ENCODE results near the gene KAT8.
"Not testable (repeated sequence)": the region's sequence is repeated elsewhere in the genome, so short reads cannot be mapped to it uniquely, and the experiment has no call there.

Gene KAT8

DNA sequence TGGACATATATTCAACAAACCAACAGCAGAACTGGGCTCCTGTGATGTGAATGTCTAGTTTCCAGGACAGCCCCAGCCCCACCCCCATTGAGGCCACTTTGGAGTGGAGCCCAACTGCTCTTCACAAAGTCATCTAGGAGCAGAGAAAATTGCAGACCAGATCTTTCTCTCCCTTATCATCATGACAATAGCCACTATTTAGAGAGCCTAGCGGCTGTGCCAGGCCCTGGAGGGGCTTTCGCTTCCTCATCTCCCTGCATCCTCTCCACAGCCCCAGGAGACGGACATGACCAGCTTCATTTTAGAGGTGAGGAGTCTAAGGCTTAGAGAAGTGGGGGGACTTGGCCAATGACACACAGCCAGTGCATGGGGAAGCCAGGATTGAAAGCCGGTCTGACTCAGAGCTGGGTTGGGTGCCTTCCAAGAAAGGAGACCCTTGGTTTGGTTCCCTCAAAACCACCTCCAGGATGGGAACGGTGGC lies 16.7 kb downstream of the KAT8 start:
- Histone ChIP-seq H3K27ac (ENCODE audit: insufficient read depth in 1 of 2, low read depth in 1 of 2, low read length in 2 of 2, poor library complexity in 1 of 2, severe bottlenecking in 2 of 2) (no peak overlapping the region), H3K4me1 (ENCODE audit: control extremely low read depth in 1 of 4, control insufficient read depth in 4 of 4, insufficient read depth in 4 of 4, low read length in 3 of 4) (peaks cover 3 to 16% (median 14%) of the 10 kb centered on the region in 4 experiments), H3K27me3 (replicated peaks in 2 of 5; ENCODE audit: control insufficient read depth in 4 of 5, insufficient read depth in 5 of 5, low read length in 4 of 5) (no peaks in the 10 kb centered on the region), H3K4me3 (ENCODE audit: control insufficient read depth in 1 of 7, extremely low read depth in 1 of 7, insufficient read depth in 4 of 7, low read depth in 2 of 7, low read length in 6 of 7) (no peak overlapping the region), H3K9me3 (ENCODE audit: control extremely low read depth in 1 of 5, control insufficient read depth in 4 of 5, insufficient read depth in 2 of 5, low read depth in 1 of 5, low read length in 4 of 5) (no peaks in the 10 kb centered on the region), H3K36me3 (ENCODE audit: control insufficient read depth in 4 of 4, insufficient read depth in 4 of 4, low read length in 3 of 4) (peaks cover 0 to 27% (median 16%) of the 10 kb centered on the region in 4 experiments)
- CTCF ChIA-PET = interaction anchor here (1.1 to 2.3 kb wide), 2 partner anchors 8 to 21 kb away, joined by 4 to 7 read pairs; no protein-coding TSS in a partner anchor
- POLR2A ChIA-PET = interaction anchor here (0.5 kb wide), 1 partner anchor 23 kb away, joined by 3 read pairs; no protein-coding TSS in a partner anchor
- 90% methylated on average over 2 of the region's 5 CpGs for WGBS (ENCODE audit: insufficient coverage)
- no peak for DNase-seq

DNA sequence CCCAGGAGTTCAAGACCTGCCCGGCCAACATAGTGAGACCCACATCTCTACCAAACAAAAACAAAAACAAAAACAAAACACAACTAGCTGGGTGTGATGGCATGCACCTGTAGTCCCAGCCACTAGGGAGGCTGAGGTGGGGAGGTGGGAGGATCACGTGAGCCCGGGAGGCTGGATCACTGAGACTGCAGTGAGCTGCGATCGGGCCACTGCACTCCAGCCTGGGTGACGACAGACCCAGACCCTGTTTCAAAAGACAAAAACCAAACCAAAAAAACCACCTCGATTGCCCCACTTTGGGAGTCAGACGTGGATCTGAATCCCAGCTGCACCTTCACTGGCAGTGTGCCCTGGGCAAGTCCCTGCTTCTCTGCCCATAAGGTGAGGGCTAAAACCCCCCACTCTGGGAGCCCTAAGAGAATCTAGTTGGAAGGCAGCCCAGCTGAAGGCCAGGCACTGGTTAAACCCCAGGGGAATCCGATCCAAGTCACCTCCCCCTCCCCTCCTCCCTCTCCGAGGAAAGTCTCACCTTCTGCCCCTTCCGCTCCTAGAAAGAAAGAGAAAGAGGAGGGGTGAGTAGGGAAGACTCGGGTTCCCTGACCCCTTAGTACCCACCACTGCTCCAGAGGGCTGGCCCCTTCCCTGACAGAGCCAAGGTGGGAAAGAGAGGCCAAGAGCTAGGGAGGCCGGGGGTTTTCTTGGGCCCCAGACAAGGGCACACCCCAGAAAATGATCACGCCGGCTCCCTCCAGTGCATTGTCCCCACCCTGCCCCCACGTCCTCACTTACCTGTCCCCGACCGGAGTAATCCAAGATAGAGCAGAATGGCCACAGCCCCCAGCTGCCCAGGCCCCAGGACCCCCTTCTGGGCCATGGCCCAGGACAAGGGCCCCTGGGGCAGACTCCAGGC lies 17.4 kb downstream of the KAT8 start:
- Histone ChIP-seq H3K36me3 (ENCODE audit: control insufficient read depth in 4 of 4, insufficient read depth in 4 of 4, low read length in 3 of 4) (peaks cover 0 to 27% (median 16%) of the 10 kb centered on the region in 4 experiments), H3K9me3 (ENCODE audit: control extremely low read depth in 1 of 5, control insufficient read depth in 4 of 5, insufficient read depth in 2 of 5, low read depth in 1 of 5, low read length in 4 of 5) (no peaks in the 10 kb centered on the region), H3K27ac (ENCODE audit: insufficient read depth in 1 of 2, low read depth in 1 of 2, low read length in 2 of 2, poor library complexity in 1 of 2, severe bottlenecking in 2 of 2) (peak overlapping the region in 1 of 2 experiments; percentile 49), H3K4me1 (ENCODE audit: control extremely low read depth in 1 of 4, control insufficient read depth in 4 of 4, insufficient read depth in 4 of 4, low read length in 3 of 4) (peaks cover 0 to 8% (median 7%) of the 10 kb centered on the region in 4 experiments), H3K4me3 (ENCODE audit: control insufficient read depth in 1 of 7, extremely low read depth in 1 of 7, insufficient read depth in 4 of 7, low read depth in 2 of 7, low read length in 6 of 7) (no peak overlapping the region), H3K27me3 (replicated peaks in 2 of 5; ENCODE audit: control insufficient read depth in 4 of 5, insufficient read depth in 5 of 5, low read length in 4 of 5) (no peaks in the 10 kb centered on the region)
- ChIA-PET CTCF (interaction anchor here (1.1 to 2.3 kb wide), 3 partner anchors 9 to 22 kb away, joined by 4 to 7 read pairs (median 6); partner anchors contain the start of gene KAT8), POLR2A (interaction anchor here (0.5 to 0.6 kb wide), 2 partner anchors 21 to 22 kb away, joined by 3 read pairs; no protein-coding TSS in a partner anchor)
- 52% methylated on average over 2 of the region's 18 CpGs for WGBS (ENCODE audit: insufficient coverage)
- DNase-seq = no peak

DNA sequence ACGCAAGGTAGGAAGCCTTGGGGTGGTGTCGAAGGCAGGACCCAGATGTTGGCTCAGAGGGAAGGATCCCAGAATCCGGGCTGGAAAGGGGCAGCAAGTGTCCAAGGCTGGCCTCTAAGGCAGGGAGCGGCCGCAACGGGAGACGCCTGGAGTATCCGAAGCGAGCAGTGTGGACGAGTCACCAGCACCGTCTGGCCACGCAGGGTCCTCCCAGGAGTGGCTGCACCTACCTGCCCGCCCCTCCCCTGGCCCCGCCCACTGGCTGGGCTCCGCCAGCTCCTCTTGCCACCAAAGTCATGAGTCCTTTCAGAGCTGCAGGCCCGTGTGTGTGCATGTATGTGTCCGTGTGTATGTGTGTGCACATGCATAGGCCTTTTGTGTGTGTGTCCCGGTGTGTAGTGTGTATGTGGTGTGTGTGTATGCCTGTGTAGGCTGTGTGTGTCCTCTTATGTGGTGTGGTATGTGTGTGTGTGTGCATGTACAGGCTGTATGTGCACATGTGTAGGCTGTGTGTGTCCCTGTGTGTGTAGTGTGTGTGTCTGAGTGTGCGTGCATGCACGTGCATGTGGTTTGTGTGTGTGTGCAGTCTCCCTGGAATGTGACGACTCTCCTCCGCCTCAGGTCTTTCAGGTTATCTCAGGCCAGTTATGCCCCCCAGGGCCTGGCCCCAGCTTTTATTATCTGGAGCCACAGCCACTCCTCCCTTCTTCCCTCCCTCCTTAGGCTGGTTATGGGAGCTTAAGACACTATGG lies 18.2 kb downstream of the KAT8 start, which contains the start of gene PRSS8:
Gene PRSS8 (minus strand): TSS at position 193 of the 752 bp plus-strand sequence. CDS start 229 bp downstream, outside the sequence.
- H3K9me3 ChIP-seq (ENCODE audit: control extremely low read depth in 1 of 5, control insufficient read depth in 4 of 5, insufficient read depth in 2 of 5, low read depth in 1 of 5, low read length in 4 of 5) = no peaks in the 10 kb centered on the region
- POLR2A ChIA-PET = no interaction called here
- 89% methylated on average over 21 of the region's 22 CpGs for WGBS (ENCODE audit: insufficient coverage)
- no peaks in the 10 kb centered on the region for H3K4me1 ChIP-seq (ENCODE audit: control extremely low read depth in 1 of 4, control insufficient read depth in 4 of 4, insufficient read depth in 4 of 4, low read length in 3 of 4)
- peaks cover 0 to 23% (median 14%) of the 10 kb centered on the region in 4 experiments for H3K36me3 ChIP-seq (ENCODE audit: control insufficient read depth in 4 of 4, insufficient read depth in 4 of 4, low read length in 3 of 4)
- peak within 1 kb of the TSS in 1 of 2 experiments; percentile 49 for H3K27ac ChIP-seq (ENCODE audit: insufficient read depth in 1 of 2, low read depth in 1 of 2, low read length in 2 of 2, poor library complexity in 1 of 2, severe bottlenecking in 2 of 2)
- CTCF ChIA-PET = interaction anchor here (0.6 to 2.1 kb wide), 5 partner anchors 10 to 151 kb away, joined by 3 to 6 read pairs (median 3); partner anchors contain the start of genes KAT8 and PRSS36
- no peaks in the 10 kb centered on the region for H3K27me3 ChIP-seq (replicated peaks in 2 of 5; ENCODE audit: control insufficient read depth in 4 of 5, insufficient read depth in 5 of 5, low read length in 4 of 5)
- no peak within 1 kb of the TSS for H3K4me3 ChIP-seq (ENCODE audit: control insufficient read depth in 1 of 7, extremely low read depth in 1 of 7, insufficient read depth in 4 of 7, low read depth in 2 of 7, low read length in 6 of 7)
- DNase-seq = no peak

DNA sequence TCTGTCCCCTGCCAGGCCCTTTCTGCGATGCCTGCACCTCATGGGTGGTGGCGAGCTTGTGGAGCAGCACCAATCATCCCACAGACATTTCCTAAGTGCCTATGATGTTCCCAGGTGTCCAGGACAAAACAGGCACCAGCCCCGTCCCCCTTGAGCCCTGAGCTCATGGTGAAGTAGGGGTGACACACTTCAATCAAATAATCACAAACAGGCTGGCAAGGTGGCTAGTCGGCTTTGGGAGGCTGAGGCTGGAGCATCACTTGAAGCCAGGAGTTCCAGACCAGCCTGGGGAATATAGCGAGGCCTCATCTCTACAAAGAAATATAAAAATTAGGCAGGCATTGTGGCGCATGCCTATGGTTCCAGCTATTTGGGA lies 18.8 kb downstream of the KAT8 start:
- no peak for DNase-seq
- peaks cover 0 to 18% (median 12%) of the 10 kb centered on the region in 4 experiments for H3K36me3 ChIP-seq (ENCODE audit: control insufficient read depth in 4 of 4, insufficient read depth in 4 of 4, low read length in 3 of 4)
- no peak overlapping the region for H3K4me3 ChIP-seq (ENCODE audit: control insufficient read depth in 1 of 7, extremely low read depth in 1 of 7, insufficient read depth in 4 of 7, low read depth in 2 of 7, low read length in 6 of 7)
- no peak overlapping the region for H3K27ac ChIP-seq (ENCODE audit: insufficient read depth in 1 of 2, low read depth in 1 of 2, low read length in 2 of 2, poor library complexity in 1 of 2, severe bottlenecking in 2 of 2)
- H3K9me3 ChIP-seq (ENCODE audit: control extremely low read depth in 1 of 5, control insufficient read depth in 4 of 5, insufficient read depth in 2 of 5, low read depth in 1 of 5, low read length in 4 of 5) = no peaks in the 10 kb centered on the region
- WGBS (ENCODE audit: insufficient coverage) = 100% methylated on average over 1 of the region's 6 CpGs
- peaks cover 0 to 3% (median 2%) of the 10 kb centered on the region in 4 experiments for H3K4me1 ChIP-seq (ENCODE audit: control extremely low read depth in 1 of 4, control insufficient read depth in 4 of 4, insufficient read depth in 4 of 4, low read length in 3 of 4)
- H3K27me3 ChIP-seq (replicated peaks in 2 of 5; ENCODE audit: control insufficient read depth in 4 of 5, insufficient read depth in 5 of 5, low read length in 4 of 5) = no peaks in the 10 kb centered on the region
- CTCF ChIA-PET = interaction anchor here (0.6 to 2.1 kb wide), 4 partner anchors 13 to 152 kb away, joined by 3 to 6 read pairs (median 3); partner anchors contain the start of genes KAT8 and PRSS36
- POLR2A ChIA-PET = no interaction called here

- peaks cover 0 to 12% (median 8%) of the 10 kb centered on the region in 4 experiments for H3K36me3 ChIP-seq (ENCODE audit: control insufficient read depth in 4 of 4, insufficient read depth in 4 of 4, low read length in 3 of 4)
- H3K4me1 ChIP-seq (ENCODE audit: control extremely low read depth in 1 of 4, control insufficient read depth in 4 of 4, insufficient read depth in 4 of 4, low read length in 3 of 4); DNase-seq; H3K27me3 ChIP-seq (replicated peaks in 2 of 5; ENCODE audit: control insufficient read depth in 4 of 5, insufficient read depth in 5 of 5, low read length in 4 of 5); H3K27ac ChIP-seq (ENCODE audit: insufficient read depth in 1 of 2, low read depth in 1 of 2, low read length in 2 of 2, poor library complexity in 1 of 2, severe bottlenecking in 2 of 2); H3K4me3 ChIP-seq (ENCODE audit: control insufficient read depth in 1 of 7, extremely low read depth in 1 of 7, insufficient read depth in 4 of 7, low read depth in 2 of 7, low read length in 6 of 7); H3K9me3 ChIP-seq (ENCODE audit: control extremely low read depth in 1 of 5, control insufficient read depth in 4 of 5, insufficient read depth in 2 of 5, low read depth in 1 of 5, low read length in 4 of 5); POLR2A ChIA-PET: not testable (repeated sequence)
- WGBS (ENCODE audit: insufficient coverage) = 99% methylated on average over 16 of the region's 20 CpGs
- CTCF ChIA-PET = interaction anchor here (0.7 to 1.5 kb wide), 4 partner anchors 9 to 35 kb away, joined by 3 read pairs; partner anchors contain the start of gene PRSS36
These were observed 19.5 kb downstream of the KAT8 start for GRCh38 chr16:31136822-31137499.

All from common myeloid progenitor, CD34-positive (primary cell).